ENCODE data around the gene MTPN.

The MTPN gene

GRCh38 chr7:136004083-136004482 lies 26.9 kb upstream of the MTPN start:
- no peak for DNase-seq
- no peak for TF ChIP-seq CTCF (IDR thresholded peaks at IDR 0.05; ENCODE audit: low read depth, low read length)

GRCh38 chr7:136002802-136003201 lies 25.6 kb upstream of the MTPN start:
- Histone ChIP-seq H3K36me3 (no peaks in the 10 kb centered on the region), H3K9me3 (no peaks in the 10 kb centered on the region), H3K4me3 (ENCODE audit: low read depth, low read length) (no peak overlapping the region), H3K27me3 (no peaks in the 10 kb centered on the region), H3K4me1 (no peaks in the 10 kb centered on the region)
- no peak for TF ChIP-seq CTCF (IDR thresholded peaks at IDR 0.05; ENCODE audit: low read depth, low read length)
- DNase-seq = no peak

More at GRCh38 chr7:136004083-136004482, 26.9 kb upstream of the MTPN start:
- no peaks in the 10 kb centered on the region for H3K27me3 ChIP-seq
- no peaks in the 10 kb centered on the region for H3K36me3 ChIP-seq
- H3K9me3 ChIP-seq = no peaks in the 10 kb centered on the region
- H3K4me3 ChIP-seq (ENCODE audit: low read depth, low read length) = no peak overlapping the region
- no peaks in the 10 kb centered on the region for H3K4me1 ChIP-seq

- no peaks in the 10 kb centered on the region for H3K27me3 ChIP-seq
- H3K9me3 ChIP-seq = no peaks in the 10 kb centered on the region
- TF ChIP-seq CTCF (IDR thresholded peaks at IDR 0.05; ENCODE audit: low read depth, low read length) = no peak
- H3K36me3 ChIP-seq = no peaks in the 10 kb centered on the region
- H3K4me1 ChIP-seq = no peaks in the 10 kb centered on the region
- no peak for DNase-seq
- no peak overlapping the region for H3K4me3 ChIP-seq (ENCODE audit: low read depth, low read length)
Observed at GRCh38 chr7:136000288-136000913, 23.2 kb upstream of the MTPN start.

- Histone ChIP-seq H3K4me1 (no peaks in the 10 kb centered on the region), H3K9me3 (no peaks in the 10 kb centered on the region), H3K36me3 (no peaks in the 10 kb centered on the region), H3K27me3 (no peaks in the 10 kb centered on the region), H3K4me3 (ENCODE audit: low read depth, low read length) (no peak overlapping the region)
- no peak for DNase-seq
- no peak for TF ChIP-seq CTCF (IDR thresholded peaks at IDR 0.05; ENCODE audit: low read depth, low read length)
Observed at GRCh38 chr7:135998081-135998480, 20.9 kb upstream of the MTPN start.

GRCh38 chr7:135995748-135996147 lies 18.6 kb upstream of the MTPN start:
- no peak for DNase-seq
- no peaks in the 10 kb centered on the region for H3K27me3 ChIP-seq
- no peaks in the 10 kb centered on the region for H3K4me1 ChIP-seq
- no peak for TF ChIP-seq CTCF (IDR thresholded peaks at IDR 0.05; ENCODE audit: low read depth, low read length)
- no peaks in the 10 kb centered on the region for H3K36me3 ChIP-seq
- H3K9me3 ChIP-seq = no peaks in the 10 kb centered on the region
- H3K4me3 ChIP-seq (ENCODE audit: low read depth, low read length) = no peak overlapping the region

- no peak overlapping the region for H3K4me3 ChIP-seq (ENCODE audit: low read depth, low read length)
- no peaks in the 10 kb centered on the region for H3K4me1 ChIP-seq
- H3K27me3 ChIP-seq = no peaks in the 10 kb centered on the region
- H3K9me3 ChIP-seq = no peaks in the 10 kb centered on the region
- no peak for DNase-seq
- H3K36me3 ChIP-seq = no peaks in the 10 kb centered on the region
- no peak for TF ChIP-seq CTCF (IDR thresholded peaks at IDR 0.05; ENCODE audit: low read depth, low read length)
Observed at GRCh38 chr7:135994466-135995205, 17.5 kb upstream of the MTPN start.

Data from BE2C (cell line).